Neural cell (in vitro differentiated cells): Measurements from ENCODE around the gene DNAH5. TPM values are rescaled to one million over a fixed set of nuclear protein-coding genes. Genes with fewer than 3 reads are reported as not detected.

ENCODE experiments used
- H2AFZ ChIP-seq: fragments of 200-600, 300-800 bp; sonication (generic), shearing (Covaris generic); 2 replicates; pipeline ENCODE4 v1.6.0; 2014; ENCODE audit warnings: low read depth, mild to moderate bottlenecking, antibody characterized with exemption, low read length, moderate library complexity
- H3F3A ChIP-seq: fragments of 200-600 bp; shearing (Covaris generic); 2 replicates; pipeline ENCODE4 v1.6.1; 2016; ENCODE audit warnings: mild to moderate bottlenecking, moderate library complexity, mixed read lengths, antibody characterized with exemption, low read length; ENCODE audit not compliant: insufficient read depth, poor library complexity, severe bottlenecking
- H3K27ac ChIP-seq: fragments of 200-600, 300-800 bp; sonication (generic), shearing (Covaris generic); 2 replicates; pipeline ENCODE4 v1.5.1; 2014; ENCODE audit warnings: mild to moderate bottlenecking, low read length, moderate library complexity
- H3K27me3 ChIP-seq: fragments of 300-800, 200-600 bp; sonication (generic), shearing (Covaris generic); 2 replicates; pipeline ENCODE4 v1.6.0; 2014; ENCODE audit warnings: mild to moderate bottlenecking, low read depth, low read length, moderate library complexity; ENCODE audit not compliant: insufficient read depth
- H3K36me3 ChIP-seq: fragments of 300-800, 200-600 bp; sonication (generic), shearing (Covaris generic); 2 replicates; pipeline ENCODE4 v1.5.1; 2014; ENCODE audit warnings: mild to moderate bottlenecking, antibody characterized with exemption, low read length, moderate library complexity; ENCODE audit not compliant: insufficient read depth
- H3K4me2 ChIP-seq: fragments of 300-800, 200-600 bp; sonication (generic), shearing (Covaris generic); 2 replicates; pipeline ENCODE4 v1.6.0; 2014; ENCODE audit warnings: mild to moderate bottlenecking, low read length
- H3K4me3 ChIP-seq: fragments of 300-800, 200-600 bp; sonication (generic), shearing (Covaris generic); 2 replicates; pipeline ENCODE4 v1.5.1; 2014; ENCODE audit warnings: mild to moderate bottlenecking, low read length, moderate library complexity
- H3K79me2 ChIP-seq: fragments of 200-600 bp; shearing (Covaris generic); replicated peaks from 2 replicates; pipeline ENCODE4 v1.6.0; 2014; ENCODE audit warnings: mild to moderate bottlenecking, low read length, moderate library complexity; ENCODE audit not compliant: insufficient read depth
- H3K9ac ChIP-seq: fragments of 300-800, 200-600 bp; sonication (generic), shearing (Covaris generic); 2 replicates; pipeline ENCODE4 v1.6.1; 2016; ENCODE audit warnings: mild to moderate bottlenecking, low read length, mixed read lengths
- H3K9me2 ChIP-seq: fragments of 200-600 bp; shearing (Covaris generic); 2 replicates; pipeline ENCODE4 v1.6.1; 2016; ENCODE audit warnings: mild to moderate bottlenecking, low read length, mixed read lengths; ENCODE audit not compliant: insufficient read depth
- H3K9me3 ChIP-seq: fragments of 200-600, 300-800 bp; sonication (generic), shearing (Covaris generic); 2 replicates; pipeline ENCODE4 v1.6.1; 2016; ENCODE audit warnings: mild to moderate bottlenecking, mixed run types, low read length, moderate library complexity, mixed read lengths
- H4K20me1 ChIP-seq: fragments of 200-600 bp; shearing (Covaris generic); 2 replicates; pipeline ENCODE4 v1.6.1; 2016; ENCODE audit warnings: mild to moderate bottlenecking, mixed run types; ENCODE audit not compliant: insufficient read depth
- EP300 ChIP-seq: fragments of 450-650 bp; conservative IDR thresholded peaks from 2 replicates; pipeline ENCODE4 v1.6.1; 2014; ENCODE audit warnings: antibody characterized with exemption, mild to moderate bottlenecking, moderate library complexity; ENCODE audit not compliant: poor library complexity, severe bottlenecking
- EZH2 ChIP-seq: fragments of 200-600, 300-800 bp; shearing (Covaris generic), sonication (generic); IDR thresholded peaks from 2 replicates; pipeline ENCODE4 v1.6.1; 2014; ENCODE audit warnings: antibody characterized with exemption, low read length, borderline replicate concordance, mild to moderate bottlenecking; ENCODE audit not compliant: insufficient read depth, poor library complexity, severe bottlenecking
- MXI1 ChIP-seq: fragments of 450-650 bp; conservative IDR thresholded peaks from 2 replicates; pipeline ENCODE4 v1.6.1; 2014; ENCODE audit warnings: antibody characterized with exemption, mild to moderate bottlenecking; ENCODE audit not compliant: poor library complexity, severe bottlenecking
- POLR2AphosphoS5 ChIP-seq: IDR thresholded peaks from 2 replicates; pipeline ENCODE4 v1.6.1; 2012
- RAD21 ChIP-seq: fragments of 450-650 bp; conservative IDR thresholded peaks from 2 replicates; pipeline ENCODE4 v1.6.1; 2014; ENCODE audit warnings: antibody characterized with exemption, mild to moderate bottlenecking, moderate library complexity
- SMC3 ChIP-seq: fragments of 450-650 bp; conservative IDR thresholded peaks from 2 replicates; pipeline ENCODE4 v1.6.1; 2014; ENCODE audit warnings: antibody characterized with exemption, mild to moderate bottlenecking, moderate library complexity; ENCODE audit not compliant: poor library complexity
- TAF1 ChIP-seq: IDR thresholded peaks from 2 replicates; pipeline ENCODE4 v1.6.1; 2012; ENCODE audit warnings: low read depth
- polyA plus RNA-seq: library from polyadenylated mRNA; depleted of rRNA; stranded (reverse); fragments of >200 nt; gene quantifications from 2 replicates; pipeline ENCODE4 v1.2.3, GENCODE V29; 2014
- TF ChIP-seq, protein P1 (sequence below): fragments of 450-650 bp; IDR thresholded peaks from 2 replicates; pipeline ENCODE4 v1.5.1; 2014; ENCODE audit warnings: antibody characterized with exemption, mild to moderate bottlenecking, moderate library complexity; ENCODE audit not compliant: poor library complexity, severe bottlenecking
- TF ChIP-seq, protein P2 (sequence below): IDR thresholded peaks from 2 replicates; pipeline ENCODE4 v1.6.1; 2012; ENCODE audit warnings: borderline replicate concordance

The DNAH5 gene
- polyA plus RNA-seq, 1 donor from 2014 or later, result 12.8 TPM

- H3K79me2 ChIP-seq, result no peaks in the 10 kb centered on the region
- H3K27ac ChIP-seq, result no peak overlapping the region
- no peak overlapping the region for H3K9ac ChIP-seq
- H3K4me3 ChIP-seq, result no peak overlapping the region
- no peaks in the 10 kb centered on the region for H3K9me2 ChIP-seq
- no peaks in the 10 kb centered on the region for H3K36me3 ChIP-seq
- H3F3A ChIP-seq, result no peaks in the 10 kb centered on the region
- TF ChIP-seq SMC3 (no peak), RAD21 (no peak), TAF1 (no peak), EP300 (no peak), MXI1 (no peak), EZH2 (no peak), POLR2AphosphoS5 (no peak)
- TF ChIP-seq, protein P1, sequence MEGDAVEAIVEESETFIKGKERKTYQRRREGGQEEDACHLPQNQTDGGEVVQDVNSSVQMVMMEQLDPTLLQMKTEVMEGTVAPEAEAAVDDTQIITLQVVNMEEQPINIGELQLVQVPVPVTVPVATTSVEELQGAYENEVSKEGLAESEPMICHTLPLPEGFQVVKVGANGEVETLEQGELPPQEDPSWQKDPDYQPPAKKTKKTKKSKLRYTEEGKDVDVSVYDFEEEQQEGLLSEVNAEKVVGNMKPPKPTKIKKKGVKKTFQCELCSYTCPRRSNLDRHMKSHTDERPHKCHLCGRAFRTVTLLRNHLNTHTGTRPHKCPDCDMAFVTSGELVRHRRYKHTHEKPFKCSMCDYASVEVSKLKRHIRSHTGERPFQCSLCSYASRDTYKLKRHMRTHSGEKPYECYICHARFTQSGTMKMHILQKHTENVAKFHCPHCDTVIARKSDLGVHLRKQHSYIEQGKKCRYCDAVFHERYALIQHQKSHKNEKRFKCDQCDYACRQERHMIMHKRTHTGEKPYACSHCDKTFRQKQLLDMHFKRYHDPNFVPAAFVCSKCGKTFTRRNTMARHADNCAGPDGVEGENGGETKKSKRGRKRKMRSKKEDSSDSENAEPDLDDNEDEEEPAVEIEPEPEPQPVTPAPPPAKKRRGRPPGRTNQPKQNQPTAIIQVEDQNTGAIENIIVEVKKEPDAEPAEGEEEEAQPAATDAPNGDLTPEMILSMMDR, result no peak
- TF ChIP-seq, protein P2, sequence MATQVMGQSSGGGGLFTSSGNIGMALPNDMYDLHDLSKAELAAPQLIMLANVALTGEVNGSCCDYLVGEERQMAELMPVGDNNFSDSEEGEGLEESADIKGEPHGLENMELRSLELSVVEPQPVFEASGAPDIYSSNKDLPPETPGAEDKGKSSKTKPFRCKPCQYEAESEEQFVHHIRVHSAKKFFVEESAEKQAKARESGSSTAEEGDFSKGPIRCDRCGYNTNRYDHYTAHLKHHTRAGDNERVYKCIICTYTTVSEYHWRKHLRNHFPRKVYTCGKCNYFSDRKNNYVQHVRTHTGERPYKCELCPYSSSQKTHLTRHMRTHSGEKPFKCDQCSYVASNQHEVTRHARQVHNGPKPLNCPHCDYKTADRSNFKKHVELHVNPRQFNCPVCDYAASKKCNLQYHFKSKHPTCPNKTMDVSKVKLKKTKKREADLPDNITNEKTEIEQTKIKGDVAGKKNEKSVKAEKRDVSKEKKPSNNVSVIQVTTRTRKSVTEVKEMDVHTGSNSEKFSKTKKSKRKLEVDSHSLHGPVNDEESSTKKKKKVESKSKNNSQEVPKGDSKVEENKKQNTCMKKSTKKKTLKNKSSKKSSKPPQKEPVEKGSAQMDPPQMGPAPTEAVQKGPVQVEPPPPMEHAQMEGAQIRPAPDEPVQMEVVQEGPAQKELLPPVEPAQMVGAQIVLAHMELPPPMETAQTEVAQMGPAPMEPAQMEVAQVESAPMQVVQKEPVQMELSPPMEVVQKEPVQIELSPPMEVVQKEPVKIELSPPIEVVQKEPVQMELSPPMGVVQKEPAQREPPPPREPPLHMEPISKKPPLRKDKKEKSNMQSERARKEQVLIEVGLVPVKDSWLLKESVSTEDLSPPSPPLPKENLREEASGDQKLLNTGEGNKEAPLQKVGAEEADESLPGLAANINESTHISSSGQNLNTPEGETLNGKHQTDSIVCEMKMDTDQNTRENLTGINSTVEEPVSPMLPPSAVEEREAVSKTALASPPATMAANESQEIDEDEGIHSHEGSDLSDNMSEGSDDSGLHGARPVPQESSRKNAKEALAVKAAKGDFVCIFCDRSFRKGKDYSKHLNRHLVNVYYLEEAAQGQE, result no peak
- no peaks in the 10 kb centered on the region for H3K9me3 ChIP-seq
- no peak overlapping the region for H3K4me2 ChIP-seq
- H4K20me1 ChIP-seq, result no peaks in the 10 kb centered on the region
- no peaks in the 10 kb centered on the region for H3K27me3 ChIP-seq
- no peak overlapping the region for H2AFZ ChIP-seq
These were observed 240.1 kb downstream of the DNAH5 start for GRCh38 chr5:13704396-13704795.

- Histone ChIP-seq H3K9me2 (no peaks in the 10 kb centered on the region), H3K27me3 (no peaks in the 10 kb centered on the region), H3K9ac (no peak overlapping the region), H3K27ac (no peak overlapping the region), H3K4me2 (no peak overlapping the region), H4K20me1 (no peaks in the 10 kb centered on the region), H3K36me3 (no peaks in the 10 kb centered on the region), H3K4me3 (no peak overlapping the region), H3K9me3 (no peaks in the 10 kb centered on the region), H2AFZ (no peak overlapping the region), H3F3A (no peaks in the 10 kb centered on the region), H3K79me2 (no peaks in the 10 kb centered on the region)
- TF ChIP-seq TAF1, result no peak
- TF ChIP-seq, protein P1, result no peak
- no peak for TF ChIP-seq RAD21
- TF ChIP-seq EZH2, result no peak
- TF ChIP-seq MXI1, result no peak
- no peak for TF ChIP-seq POLR2AphosphoS5
- no peak for TF ChIP-seq EP300
- TF ChIP-seq, protein P2, result no peak
- TF ChIP-seq SMC3, result no peak
These were observed 243.9 kb downstream of the DNAH5 start for GRCh38 chr5:13700626-13701025.
